ENCODE results near the gene MITF. TPM values are rescaled to one million over a fixed set of nuclear protein-coding genes. Genes with fewer than 3 reads are reported as not detected.

MITF gene
- total RNA-seq, 1 experiment from 2014 or later, result 1.9 TPM

DNA sequence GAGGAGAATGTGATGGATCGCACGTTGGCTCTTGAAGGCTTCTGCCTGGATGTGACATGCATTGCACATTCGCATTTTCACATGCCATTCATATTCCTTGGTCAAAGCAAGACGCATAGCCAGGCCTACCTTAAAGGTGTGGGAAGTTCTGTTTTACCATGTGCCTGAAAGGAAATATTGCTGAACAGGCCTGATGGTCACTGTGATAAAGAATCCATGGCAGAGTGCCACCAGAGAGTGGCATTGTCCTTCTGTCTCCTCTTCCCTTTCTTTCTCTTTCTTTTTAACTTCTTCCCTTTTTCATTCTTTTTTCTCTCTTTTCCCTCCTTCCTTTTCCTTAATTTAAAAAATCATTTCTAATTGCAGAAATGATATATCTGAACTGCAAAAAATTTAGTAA lies 15.9 kb upstream of the MITF start:
- H3K36me3 ChIP-seq (ENCODE audit: control insufficient read depth in 1 of 2, insufficient read depth in 2 of 2, low read length in 2 of 2), result no peaks in the 10 kb centered on the region
- no peaks in the 10 kb centered on the region for H3K9me2 ChIP-seq (ENCODE audit: insufficient read depth)
- no peaks in the 10 kb centered on the region for H4K20me1 ChIP-seq (ENCODE audit: insufficient read depth)
- intact Hi-C loops (cut with micrococcal nuclease), result no loop called here
- H3K27me3 ChIP-seq (ENCODE audit: insufficient read depth, low read length), result peaks cover 3% of the 10 kb centered on the region
- DNase-seq (ENCODE audit: low read depth, low spot score), result no peak
- H3K9me3 ChIP-seq (ENCODE audit: control insufficient read depth in 1 of 2, insufficient read depth in 1 of 2, low read depth in 1 of 2, low read length in 2 of 2), result no peaks in the 10 kb centered on the region
- POLR2A ChIA-PET, result no interaction called here
- TF ChIP-seq ELF1 (IDR thresholded peaks at IDR 0.05; ENCODE audit: borderline replicate concordance, low read depth) (no peak), TCF7L2 (IDR thresholded peaks at IDR 0.05; ENCODE audit: borderline replicate concordance, extremely low read depth, insufficient read depth, insufficient read length) (no peak), EZH2 (IDR thresholded peaks at IDR 0.05) (no peak), SP1 (IDR thresholded peaks at IDR 0.05; ENCODE audit: low read depth) (no peak), FOSL1 (IDR thresholded peaks at IDR 0.05; ENCODE audit: low read depth) (no peak), ZNF274 (IDR thresholded peaks at IDR 0.05; ENCODE audit: low read depth, low read length) (no peak), CEBPB (IDR thresholded peaks at IDR 0.05; ENCODE audit: low read depth) (no peak), EGR1 (IDR thresholded peaks at IDR 0.05; ENCODE audit: low read depth) (no peak), SIN3A (IDR thresholded peaks at IDR 0.05; ENCODE audit: low read depth) (no peak), ZFX (IDR thresholded peaks at IDR 0.05) (no peak), POLR2AphosphoS5 (IDR thresholded peaks at IDR 0.05; ENCODE audit: low read depth, low read length) (no peak), YY1 (IDR thresholded peaks at IDR 0.05; ENCODE audit: extremely low read depth, insufficient replicate concordance, low read depth, low read length) (no peak), SRF (IDR thresholded peaks at IDR 0.05; ENCODE audit: low read depth) (no peak), POLR2A (IDR thresholded peaks at IDR 0.05; ENCODE audit: borderline replicate concordance, extremely low read depth, insufficient read depth, insufficient read length) (no peak)
- TF ChIP-seq, protein P1, sequence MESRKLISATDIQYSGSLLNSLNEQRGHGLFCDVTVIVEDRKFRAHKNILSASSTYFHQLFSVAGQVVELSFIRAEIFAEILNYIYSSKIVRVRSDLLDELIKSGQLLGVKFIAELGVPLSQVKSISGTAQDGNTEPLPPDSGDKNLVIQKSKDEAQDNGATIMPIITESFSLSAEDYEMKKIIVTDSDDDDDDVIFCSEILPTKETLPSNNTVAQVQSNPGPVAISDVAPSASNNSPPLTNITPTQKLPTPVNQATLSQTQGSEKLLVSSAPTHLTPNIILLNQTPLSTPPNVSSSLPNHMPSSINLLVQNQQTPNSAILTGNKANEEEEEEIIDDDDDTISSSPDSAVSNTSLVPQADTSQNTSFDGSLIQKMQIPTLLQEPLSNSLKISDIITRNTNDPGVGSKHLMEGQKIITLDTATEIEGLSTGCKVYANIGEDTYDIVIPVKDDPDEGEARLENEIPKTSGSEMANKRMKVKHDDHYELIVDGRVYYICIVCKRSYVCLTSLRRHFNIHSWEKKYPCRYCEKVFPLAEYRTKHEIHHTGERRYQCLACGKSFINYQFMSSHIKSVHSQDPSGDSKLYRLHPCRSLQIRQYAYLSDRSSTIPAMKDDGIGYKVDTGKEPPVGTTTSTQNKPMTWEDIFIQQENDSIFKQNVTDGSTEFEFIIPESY (IDR thresholded peaks at IDR 0.05; ENCODE audit: extremely low read depth, insufficient replicate concordance, low read length), result no peak
- TF ChIP-seq, protein P2, sequence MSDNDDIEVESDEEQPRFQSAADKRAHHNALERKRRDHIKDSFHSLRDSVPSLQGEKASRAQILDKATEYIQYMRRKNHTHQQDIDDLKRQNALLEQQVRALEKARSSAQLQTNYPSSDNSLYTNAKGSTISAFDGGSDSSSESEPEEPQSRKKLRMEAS (IDR thresholded peaks at IDR 0.05), result no peak
- TF ChIP-seq, protein P3, sequence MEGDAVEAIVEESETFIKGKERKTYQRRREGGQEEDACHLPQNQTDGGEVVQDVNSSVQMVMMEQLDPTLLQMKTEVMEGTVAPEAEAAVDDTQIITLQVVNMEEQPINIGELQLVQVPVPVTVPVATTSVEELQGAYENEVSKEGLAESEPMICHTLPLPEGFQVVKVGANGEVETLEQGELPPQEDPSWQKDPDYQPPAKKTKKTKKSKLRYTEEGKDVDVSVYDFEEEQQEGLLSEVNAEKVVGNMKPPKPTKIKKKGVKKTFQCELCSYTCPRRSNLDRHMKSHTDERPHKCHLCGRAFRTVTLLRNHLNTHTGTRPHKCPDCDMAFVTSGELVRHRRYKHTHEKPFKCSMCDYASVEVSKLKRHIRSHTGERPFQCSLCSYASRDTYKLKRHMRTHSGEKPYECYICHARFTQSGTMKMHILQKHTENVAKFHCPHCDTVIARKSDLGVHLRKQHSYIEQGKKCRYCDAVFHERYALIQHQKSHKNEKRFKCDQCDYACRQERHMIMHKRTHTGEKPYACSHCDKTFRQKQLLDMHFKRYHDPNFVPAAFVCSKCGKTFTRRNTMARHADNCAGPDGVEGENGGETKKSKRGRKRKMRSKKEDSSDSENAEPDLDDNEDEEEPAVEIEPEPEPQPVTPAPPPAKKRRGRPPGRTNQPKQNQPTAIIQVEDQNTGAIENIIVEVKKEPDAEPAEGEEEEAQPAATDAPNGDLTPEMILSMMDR (IDR thresholded peaks at IDR 0.05 in 2 of 3, conservative IDR thresholded peaks at IDR 0.05 in 1 of 3; ENCODE audit: borderline replicate concordance in 1 of 3, insufficient read depth in 1 of 3, low read depth in 2 of 3, low read length in 2 of 3), result no peak
- TF ChIP-seq, protein P4, sequence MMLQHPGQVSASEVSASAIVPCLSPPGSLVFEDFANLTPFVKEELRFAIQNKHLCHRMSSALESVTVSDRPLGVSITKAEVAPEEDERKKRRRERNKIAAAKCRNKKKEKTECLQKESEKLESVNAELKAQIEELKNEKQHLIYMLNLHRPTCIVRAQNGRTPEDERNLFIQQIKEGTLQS (IDR thresholded peaks at IDR 0.05), result no peak
- H3K4me1 ChIP-seq (ENCODE audit: control insufficient read depth in 1 of 2, insufficient read depth in 2 of 2, low read length in 2 of 2), result no peaks in the 10 kb centered on the region
- no peak overlapping the region for H2AFZ ChIP-seq (ENCODE audit: low read depth, low read length, poor library complexity, severe bottlenecking)
- no peak overlapping the region for H3K27ac ChIP-seq (ENCODE audit: low read depth, low read length)
- CTCF ChIA-PET, result no interaction called here
- RAD21 ChIA-PET (ENCODE audit: low non-redundant PET in 1 of 2, low total read pairs in 2 of 2, uncharacterized antibody in 2 of 2, unreplicated experiment in 2 of 2), result no interaction called here
- H3K4me3 ChIP-seq (replicated peaks in 1 of 2; ENCODE audit: low read depth in 1 of 2, low read length in 2 of 2), result no peak overlapping the region
- no TSS peak for BruUV-seq (replicated peaks)
- H3K4me2 ChIP-seq (ENCODE audit: low read length), result no peak overlapping the region
- no peak overlapping the region for H3K9ac ChIP-seq (ENCODE audit: low read length)
- H3K79me2 ChIP-seq (ENCODE audit: insufficient read depth, low read length), result no peaks in the 10 kb centered on the region
- ATAC-seq, result no peak

Measured in HCT116 (cell line).